ENCODE data around the gene CHRM4. TPM values are rescaled to one million over a fixed set of nuclear protein-coding genes. Genes with fewer than 3 reads are reported as not detected.

Gene CHRM4
- total RNA-seq, 1 experiment from 2014 or later: not detected

- no peaks in the 10 kb centered on the region for H3K4me1 Mint-ChIP-seq (ENCODE audit: insufficient read depth, unreplicated experiment)
- POLR2A ChIA-PET: interaction anchor here (0.5 to 1.2 kb wide), 2 partner anchors 23 to 151 kb away, joined by 3 read pairs; no protein-coding TSS in a partner anchor
- no peak for DNase-seq (ENCODE audit: unreplicated experiment)
- H3K27ac Mint-ChIP-seq (ENCODE audit: low read depth, unreplicated experiment): no peak overlapping the region
- TF ChIP-seq CTCF (IDR thresholded peaks at IDR 0.05; ENCODE audit: unreplicated experiment): no peak
- no TSS peak for BruUV-seq (replicated peaks)
- peaks cover 18% of the 10 kb centered on the region for H3K36me3 Mint-ChIP-seq (ENCODE audit: insufficient read depth, unreplicated experiment)
- intact Hi-C loops (cut with micrococcal nuclease): no loop called here
- no peaks in the 10 kb centered on the region for H3K9me3 Mint-ChIP-seq (ENCODE audit: unreplicated experiment)
- CTCF ChIA-PET: interaction anchor here (0.7 to 1.5 kb wide), 3 partner anchors 25 to 448 kb away, joined by 4 to 7 read pairs (median 6); no protein-coding TSS in a partner anchor
- H3K27me3 Mint-ChIP-seq (ENCODE audit: insufficient read depth, unreplicated experiment): no peaks in the 10 kb centered on the region
- H3K4me3 Mint-ChIP-seq (ENCODE audit: unreplicated experiment): no peak overlapping the region
Observed at GRCh38 chr11:46413760-46414465, 22.3 kb upstream of the CHRM4 start.

- no peak for DNase-seq (ENCODE audit: unreplicated experiment)
- TF ChIP-seq CTCF (IDR thresholded peaks at IDR 0.05; ENCODE audit: unreplicated experiment): no peak
- H3K36me3 Mint-ChIP-seq (ENCODE audit: insufficient read depth, unreplicated experiment): peaks cover 26% of the 10 kb centered on the region
- intact Hi-C loops (cut with micrococcal nuclease): no loop called here
- H3K4me1 Mint-ChIP-seq (ENCODE audit: insufficient read depth, unreplicated experiment): peaks cover 3% of the 10 kb centered on the region
- H3K9me3 Mint-ChIP-seq (ENCODE audit: unreplicated experiment): no peaks in the 10 kb centered on the region
- ChIA-PET POLR2A (no interaction called here), CTCF (interaction anchor here (0.7 to 1.5 kb wide), 3 partner anchors 22 to 115 kb away, joined by 3 to 8 read pairs (median 3); no protein-coding TSS in a partner anchor)
- no TSS peak for BruUV-seq (replicated peaks)
- no peak overlapping the region for H3K27ac Mint-ChIP-seq (ENCODE audit: low read depth, unreplicated experiment)
- no peak overlapping the region for H3K4me3 Mint-ChIP-seq (ENCODE audit: unreplicated experiment)
- no peaks in the 10 kb centered on the region for H3K27me3 Mint-ChIP-seq (ENCODE audit: insufficient read depth, unreplicated experiment)
Observed at GRCh38 chr11:46410021-46410420, 18.4 kb upstream of the CHRM4 start.

GRCh38 chr11:46408407-46408986 lies 16.9 kb upstream of the CHRM4 start:
- no peak for DNase-seq (ENCODE audit: unreplicated experiment)
- CTCF ChIA-PET: interaction anchor here (0.6 to 1.3 kb wide), 6 partner anchors 13 to 609 kb away, joined by 3 to 7 read pairs (median 3); no protein-coding TSS in a partner anchor
- no peak for TF ChIP-seq CTCF (IDR thresholded peaks at IDR 0.05; ENCODE audit: unreplicated experiment)
- BruUV-seq (replicated peaks): no TSS peak
- Mint-ChIP-seq H3K27ac (ENCODE audit: low read depth, unreplicated experiment) (no peak overlapping the region), H3K36me3 (ENCODE audit: insufficient read depth, unreplicated experiment) (peaks cover 31% of the 10 kb centered on the region), H3K9me3 (ENCODE audit: unreplicated experiment) (no peaks in the 10 kb centered on the region), H3K4me1 (ENCODE audit: insufficient read depth, unreplicated experiment) (peaks cover 7% of the 10 kb centered on the region), H3K27me3 (ENCODE audit: insufficient read depth, unreplicated experiment) (no peaks in the 10 kb centered on the region), H3K4me3 (ENCODE audit: unreplicated experiment) (no peak overlapping the region)
- POLR2A ChIA-PET: no interaction called here
- intact Hi-C loops (cut with micrococcal nuclease): no loop called here

GRCh38 chr11:46407635-46408034 lies 16.1 kb upstream of the CHRM4 start:
- H3K36me3 Mint-ChIP-seq (ENCODE audit: insufficient read depth, unreplicated experiment): peaks cover 31% of the 10 kb centered on the region
- intact Hi-C loops (cut with micrococcal nuclease): no loop called here
- CTCF ChIA-PET: interaction anchor here (0.7 to 1.1 kb wide), 2 partner anchors 50 to 211 kb away, joined by 3 read pairs; no protein-coding TSS in a partner anchor
- no peaks in the 10 kb centered on the region for H3K27me3 Mint-ChIP-seq (ENCODE audit: insufficient read depth, unreplicated experiment)
- DNase-seq (ENCODE audit: unreplicated experiment): no peak
- H3K4me3 Mint-ChIP-seq (ENCODE audit: unreplicated experiment): no peak overlapping the region
- H3K27ac Mint-ChIP-seq (ENCODE audit: low read depth, unreplicated experiment): no peak overlapping the region
- H3K9me3 Mint-ChIP-seq (ENCODE audit: unreplicated experiment): no peaks in the 10 kb centered on the region
- BruUV-seq (replicated peaks): no TSS peak
- POLR2A ChIA-PET: no interaction called here
- peaks cover 7% of the 10 kb centered on the region for H3K4me1 Mint-ChIP-seq (ENCODE audit: insufficient read depth, unreplicated experiment)
- no peak for TF ChIP-seq CTCF (IDR thresholded peaks at IDR 0.05; ENCODE audit: unreplicated experiment)
